Measurements from ENCODE around the gene KRTAP10-1. TPM values are rescaled to one million over a fixed set of nuclear protein-coding genes. Genes with fewer than 3 reads are reported as not detected.

Gene KRTAP10-1
- total RNA-seq, 1 donor from 2014 or later: not detected

GRCh38 chr21:44523567-44524413 lies 16.2 kb downstream of the KRTAP10-1 start:
- Mint-ChIP-seq H3K4me1 (ENCODE audit: unreplicated experiment) (no peaks in the 10 kb centered on the region), H3K27ac (ENCODE audit: unreplicated experiment) (no peak overlapping the region), H3K9me3 (ENCODE audit: unreplicated experiment) (no peaks in the 10 kb centered on the region), H3K4me3 (ENCODE audit: unreplicated experiment) (no peak overlapping the region), H3K36me3 (ENCODE audit: unreplicated experiment) (no peaks in the 10 kb centered on the region), H3K27me3 (ENCODE audit: unreplicated experiment) (no peaks in the 10 kb centered on the region)
- no peak for TF ChIP-seq CTCF (IDR thresholded peaks at IDR 0.05)
- DNase-seq (ENCODE audit: extremely low spot score, unreplicated experiment): no peak

GRCh38 chr21:44522753-44523204 lies 17.2 kb downstream of the KRTAP10-1 start:
- H3K4me3 Mint-ChIP-seq (ENCODE audit: unreplicated experiment): no peak overlapping the region
- no peak for TF ChIP-seq CTCF (IDR thresholded peaks at IDR 0.05)
- no peak for DNase-seq (ENCODE audit: extremely low spot score, unreplicated experiment)
- H3K4me1 Mint-ChIP-seq (ENCODE audit: unreplicated experiment): no peaks in the 10 kb centered on the region
- no peaks in the 10 kb centered on the region for H3K27me3 Mint-ChIP-seq (ENCODE audit: unreplicated experiment)
- H3K27ac Mint-ChIP-seq (ENCODE audit: unreplicated experiment): no peak overlapping the region
- no peaks in the 10 kb centered on the region for H3K36me3 Mint-ChIP-seq (ENCODE audit: unreplicated experiment)
- no peaks in the 10 kb centered on the region for H3K9me3 Mint-ChIP-seq (ENCODE audit: unreplicated experiment)

GRCh38 chr21:44521928-44522752 lies 17.9 kb downstream of the KRTAP10-1 start:
- Mint-ChIP-seq H3K36me3 (ENCODE audit: unreplicated experiment) (no peaks in the 10 kb centered on the region), H3K4me3 (ENCODE audit: unreplicated experiment) (no peak overlapping the region), H3K27me3 (ENCODE audit: unreplicated experiment) (no peaks in the 10 kb centered on the region), H3K27ac (ENCODE audit: unreplicated experiment) (no peak overlapping the region), H3K4me1 (ENCODE audit: unreplicated experiment) (no peaks in the 10 kb centered on the region), H3K9me3 (ENCODE audit: unreplicated experiment) (no peaks in the 10 kb centered on the region)
- TF ChIP-seq CTCF (IDR thresholded peaks at IDR 0.05): no peak
- DNase-seq (ENCODE audit: extremely low spot score, unreplicated experiment): no peak

GRCh38 chr21:44521301-44521927 lies 18.6 kb downstream of the KRTAP10-1 start:
- no peaks in the 10 kb centered on the region for H3K9me3 Mint-ChIP-seq (ENCODE audit: unreplicated experiment)
- no peak for DNase-seq (ENCODE audit: extremely low spot score, unreplicated experiment)
- no peak overlapping the region for H3K4me3 Mint-ChIP-seq (ENCODE audit: unreplicated experiment)
- H3K36me3 Mint-ChIP-seq (ENCODE audit: unreplicated experiment): no peaks in the 10 kb centered on the region
- no peak overlapping the region for H3K27ac Mint-ChIP-seq (ENCODE audit: unreplicated experiment)
- no peak for TF ChIP-seq CTCF (IDR thresholded peaks at IDR 0.05)
- no peaks in the 10 kb centered on the region for H3K4me1 Mint-ChIP-seq (ENCODE audit: unreplicated experiment)
- no peaks in the 10 kb centered on the region for H3K27me3 Mint-ChIP-seq (ENCODE audit: unreplicated experiment)
